ENCODE results near the gene FAT3. TPM values are rescaled to one million over a fixed set of nuclear protein-coding genes. Genes with fewer than 3 reads are reported as not detected.

Gene FAT3
- total and polyA plus RNA-seq, 9 of the 15 experiments (the other 6 are each of a cell fraction or from before 2014, with no cell fraction given), result under 0.01 TPM; not detected in 7

- TF ChIP-seq, protein P1, sequence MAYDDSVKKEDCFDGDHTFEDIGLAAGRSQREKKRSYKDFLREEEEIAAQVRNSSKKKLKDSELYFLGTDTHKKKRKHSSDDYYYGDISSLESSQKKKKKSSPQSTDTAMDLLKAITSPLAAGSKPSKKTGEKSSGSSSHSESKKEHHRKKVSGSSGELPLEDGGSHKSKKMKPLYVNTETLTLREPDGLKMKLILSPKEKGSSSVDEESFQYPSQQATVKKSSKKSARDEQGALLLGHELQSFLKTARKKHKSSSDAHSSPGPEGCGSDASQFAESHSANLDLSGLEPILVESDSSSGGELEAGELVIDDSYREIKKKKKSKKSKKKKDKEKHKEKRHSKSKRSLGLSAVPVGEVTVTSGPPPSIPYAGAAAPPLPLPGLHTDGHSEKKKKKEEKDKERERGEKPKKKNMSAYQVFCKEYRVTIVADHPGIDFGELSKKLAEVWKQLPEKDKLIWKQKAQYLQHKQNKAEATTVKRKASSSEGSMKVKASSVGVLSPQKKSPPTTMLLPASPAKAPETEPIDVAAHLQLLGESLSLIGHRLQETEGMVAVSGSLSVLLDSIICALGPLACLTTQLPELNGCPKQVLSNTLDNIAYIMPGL (CRISPR knock-in tag; IDR thresholded peaks at IDR 0.05), result no peak
- TF ChIP-seq TCF7 (IDR thresholded peaks at IDR 0.05; ENCODE audit: borderline replicate concordance), result no peak
- no peak for TF ChIP-seq SIX5 (IDR thresholded peaks at IDR 0.05; ENCODE audit: borderline replicate concordance in 1 of 2, insufficient read depth in 1 of 2, low read depth in 1 of 2, low read length in 2 of 2)
- peak; percentile 63; the same call in 1 of the 2 replicates for TF ChIP-seq ZSCAN32 (CRISPR knock-in tag; IDR thresholded peaks at IDR 0.05)
- TF ChIP-seq, protein P2, sequence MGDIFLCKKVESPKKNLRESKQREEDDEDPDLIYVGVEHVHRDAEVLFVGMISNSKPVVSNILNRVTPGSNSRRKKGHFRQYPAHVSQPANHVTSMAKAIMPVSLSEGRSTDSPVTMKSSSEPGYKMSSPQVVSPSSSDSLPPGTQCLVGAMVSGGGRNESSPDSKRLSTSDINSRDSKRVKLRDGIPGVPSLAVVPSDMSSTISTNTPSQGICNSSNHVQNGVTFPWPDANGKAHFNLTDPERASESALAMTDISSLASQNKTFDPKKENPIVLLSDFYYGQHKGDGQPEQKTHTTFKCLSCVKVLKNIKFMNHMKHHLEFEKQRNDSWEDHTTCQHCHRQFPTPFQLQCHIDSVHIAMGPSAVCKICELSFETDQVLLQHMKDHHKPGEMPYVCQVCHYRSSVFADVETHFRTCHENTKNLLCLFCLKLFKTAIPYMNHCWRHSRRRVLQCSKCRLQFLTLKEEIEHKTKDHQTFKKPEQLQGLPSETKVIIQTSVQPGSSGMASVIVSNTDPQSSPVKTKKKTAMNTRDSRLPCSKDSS (IDR thresholded peaks at IDR 0.05; ENCODE audit: low read depth, partially characterized antibody), result no peak
- TF ChIP-seq ATF4 (CRISPR knock-in tag; IDR thresholded peaks at IDR 0.05), result peak; percentile 83
- TF ChIP-seq ELF1 (tag; IDR thresholded peaks at IDR 0.05), result no peak
- no peak for TF ChIP-seq MYBL2 (IDR thresholded peaks at IDR 0.05; ENCODE audit: low read depth)
- no peak for TF ChIP-seq MYBL2 (CRISPR knock-in tag; IDR thresholded peaks at IDR 0.05; ENCODE audit: borderline replicate concordance)
- TF ChIP-seq TAF7 (tag; IDR thresholded peaks at IDR 0.05), result no peak
- TF ChIP-seq E2F3 (CRISPR knock-in tag; IDR thresholded peaks at IDR 0.05), result no peak
Observed at GRCh38 chr11:92253945-92254344, 29.3 kb downstream of the FAT3 start (continued).
